Transverse colon (tissue), 4 donors: Measurements from ENCODE around the gene SLC4A7. TPM values are rescaled to one million over a fixed set of nuclear protein-coding genes. Genes with fewer than 3 reads are reported as not detected.

Experiments used
- DNase-seq: peaks from one replicate; pipeline ENCODE4 v3.0.0-alpha.2; 2019
- H3K27ac ChIP-seq, 4 donors: fragments of 200-600 bp; sonication (generic); 2 replicates each; pipeline ENCODE4 v1.5.1; 2016 to 2018; ENCODE audit warnings: inconsistent platforms in 4 of 4
- H3K27me3 ChIP-seq: fragments of 200-600 bp; sonication (generic); 2 replicates; pipeline ENCODE4 v1.5.1; 2017; ENCODE audit warnings: inconsistent platforms
- H3K36me3 ChIP-seq, 4 donors: fragments of 200-600 bp; sonication (generic); 2 replicates each; pipeline ENCODE4 v1.5.1; 2017 to 2019; ENCODE audit warnings: inconsistent platforms in 4 of 4
- H3K4me1 ChIP-seq, 4 donors: fragments of 200-600 bp; sonication (generic); 2 replicates each; pipeline ENCODE4 v1.5.1; 2017 to 2020; ENCODE audit warnings: inconsistent platforms in 4 of 4
- H3K4me3 ChIP-seq, 4 donors: fragments of 200-600 bp; sonication (generic); 1 replicate in 1 of 4; 2 replicates in 3 of 4; pipeline versions ENCODE4 v1.5.1 to v1.6.1; 2017 to 2019; ENCODE audit warnings: inconsistent platforms in 4 of 4
- H3K9me3 ChIP-seq, 2 donors: fragments of 200-600 bp; sonication (generic); 2 replicates each; pipeline ENCODE4 v1.5.1; 2017 to 2019; ENCODE audit warnings: inconsistent platforms in 2 of 2
- EP300 ChIP-seq: sonication (generic); formaldehyde crosslinking; IDR thresholded peaks from one replicate; pipeline ENCODE4 v1.6.1; 2017; ENCODE audit warnings: antibody characterized with exemption, low read depth
- POLR2A ChIP-seq: fragments of 450-650 bp; IDR thresholded peaks from one replicate; pipeline ENCODE4 v1.6.1; 2016; ENCODE audit warnings: antibody characterized with exemption, mild to moderate bottlenecking, moderate library complexity
- POLR2AphosphoS5 ChIP-seq, 3 donors: sonication (generic); formaldehyde crosslinking; IDR thresholded peaks; one replicate each; pipeline ENCODE4 v1.6.1; 2016; ENCODE audit warnings: antibody characterized with exemption in 3 of 3
- whole genome bisulfite sequencing, 2 donors: methylation state at CpG; one replicate each; pipeline ENCODE4 v1.1.5; 2018; ENCODE audit warnings: low coverage in 1 of 2; 5-methylcytosine and 5-hydroxymethylcytosine counted together
- in situ Hi-C, 4 donors: fragments of 200-750 bp; cut with MboI; loops; one replicate each; pipeline versions ENCODE4 v1.15.0 to v1.15.1; 2017; ENCODE audit warnings: low sequenced_read_pairs in 3 of 4, low pct_ligation_motif_present in 1 of 4, low pct_unique_long_range_greater_than_20kb in 1 of 4
- intact Hi-C: fragments of 100-400 bp; cut with DNase I; formaldehyde crosslinking; loops from one replicate; pipeline ENCODE4 v1.15.1; 2023; ENCODE audit warnings: low total_unique reads
- small RNA-seq, 4 donors: library from RNA; depleted of rRNA; stranded (forward); fragments of <200 nt; gene quantifications; one replicate each; pipeline ENCODE3, GENCODE V24; 2016
- total RNA-seq, 4 donors: library from RNA; depleted of rRNA; stranded (reverse); fragments of >200 nt; gene quantifications; one replicate each; pipeline ENCODE4 v1.1.0, GENCODE V29; 2016
- TF ChIP-seq, protein P1 (sequence below), 5 experiments: fragments of 200-600 bp in 3 of 5; fragments of 450-650 bp in 2 of 5; sonication (generic) in 3 of 5; IDR thresholded peaks; 1 replicate in 2 of 5; 2 replicates in 3 of 5; pipeline ENCODE4 v1.5.1; 2016 to 2017; ENCODE audit warnings: antibody characterized with exemption in 5 of 5, inconsistent platforms in 3 of 5, mild to moderate bottlenecking in 2 of 5, moderate library complexity in 1 of 5

SLC4A7 gene
- total RNA-seq, 4 donors from 2014 or later, result 22.7 to 45.6 (median 35.4) TPM

DNA sequence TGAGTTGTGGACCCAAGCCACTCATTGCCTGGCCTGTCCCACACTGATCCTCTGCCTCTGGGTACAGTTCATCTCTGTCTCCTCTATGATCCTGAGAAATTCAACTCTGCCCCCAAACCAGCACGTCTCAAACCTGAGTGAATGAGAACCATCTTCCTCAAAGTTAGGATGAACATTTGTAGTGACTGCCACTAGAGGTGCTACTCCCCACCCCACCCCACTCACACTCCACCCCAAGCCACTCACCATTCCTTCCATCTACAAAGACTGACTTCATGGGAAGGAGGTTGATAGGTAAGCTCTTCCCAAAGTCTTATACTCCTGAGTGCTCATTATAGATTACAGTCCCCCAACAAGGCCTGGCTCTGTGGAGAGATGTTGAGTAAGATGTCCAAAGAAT lies 158.8 kb downstream of the SLC4A7 start:
- Histone ChIP-seq H3K27ac (peak overlapping the region; percentile 28 to 78 (median 72)), H3K9me3 (no peaks in the 10 kb centered on the region), H3K4me3 (no peak overlapping the region), H3K36me3 (no peaks in the 10 kb centered on the region), H3K27me3 (no peaks in the 10 kb centered on the region), H3K4me1 (peaks cover 5 to 10% (median 7%) of the 10 kb centered on the region in 4 donors)
- WGBS, 2 donors, result 58% methylated on average over 1 of the region's 1 CpG; no CpG with 5 or more reads in 1 of the 2 donors
- DNase-seq, result no peak
- TF ChIP-seq, protein P1, sequence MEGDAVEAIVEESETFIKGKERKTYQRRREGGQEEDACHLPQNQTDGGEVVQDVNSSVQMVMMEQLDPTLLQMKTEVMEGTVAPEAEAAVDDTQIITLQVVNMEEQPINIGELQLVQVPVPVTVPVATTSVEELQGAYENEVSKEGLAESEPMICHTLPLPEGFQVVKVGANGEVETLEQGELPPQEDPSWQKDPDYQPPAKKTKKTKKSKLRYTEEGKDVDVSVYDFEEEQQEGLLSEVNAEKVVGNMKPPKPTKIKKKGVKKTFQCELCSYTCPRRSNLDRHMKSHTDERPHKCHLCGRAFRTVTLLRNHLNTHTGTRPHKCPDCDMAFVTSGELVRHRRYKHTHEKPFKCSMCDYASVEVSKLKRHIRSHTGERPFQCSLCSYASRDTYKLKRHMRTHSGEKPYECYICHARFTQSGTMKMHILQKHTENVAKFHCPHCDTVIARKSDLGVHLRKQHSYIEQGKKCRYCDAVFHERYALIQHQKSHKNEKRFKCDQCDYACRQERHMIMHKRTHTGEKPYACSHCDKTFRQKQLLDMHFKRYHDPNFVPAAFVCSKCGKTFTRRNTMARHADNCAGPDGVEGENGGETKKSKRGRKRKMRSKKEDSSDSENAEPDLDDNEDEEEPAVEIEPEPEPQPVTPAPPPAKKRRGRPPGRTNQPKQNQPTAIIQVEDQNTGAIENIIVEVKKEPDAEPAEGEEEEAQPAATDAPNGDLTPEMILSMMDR (IDR thresholded peaks at IDR 0.05), result no peak
- TF ChIP-seq POLR2AphosphoS5 (IDR thresholded peaks at IDR 0.05) (no peak), POLR2A (no peak), EP300 (no peak)
- in situ Hi-C loops, result no loop called here
- intact Hi-C loops, result no loop called here

DNA sequence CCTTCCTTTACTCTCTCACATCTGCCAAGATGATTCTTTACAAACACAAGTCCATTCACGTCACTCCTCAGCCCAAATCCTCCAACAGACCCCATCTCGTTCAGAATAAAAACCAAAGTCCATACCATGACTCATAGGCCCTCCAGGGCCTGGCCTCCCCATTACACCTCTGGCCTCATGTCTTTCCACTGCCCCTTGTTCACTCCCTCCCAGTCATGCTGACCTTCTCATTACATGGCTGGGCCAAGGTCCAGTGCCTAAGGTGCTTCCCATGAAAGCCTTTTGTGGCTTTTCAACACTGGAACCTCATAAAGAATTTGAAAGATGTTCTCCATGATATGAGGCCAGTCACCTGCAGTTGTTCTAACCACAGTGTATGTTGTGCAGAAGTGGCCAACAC lies 159.5 kb downstream of the SLC4A7 start:
- H3K36me3 ChIP-seq, result no peaks in the 10 kb centered on the region
- H3K9me3 ChIP-seq, result no peaks in the 10 kb centered on the region
- H3K27ac ChIP-seq, result peak overlapping the region in 1 of 4 donors; percentile 75
- DNase-seq, result no peak
- no peak overlapping the region for H3K4me3 ChIP-seq
- TF ChIP-seq, protein P1 (IDR thresholded peaks at IDR 0.05), result no peak
- TF ChIP-seq POLR2A (no peak), POLR2AphosphoS5 (IDR thresholded peaks at IDR 0.05) (no peak), EP300 (no peak)
- 63 to 76% methylated on average over 2 of the region's 2 CpGs for WGBS, 2 donors
- in situ Hi-C loops (loop anchor here (25.0 kb wide), 3 partner anchors 363 to 1013 kb away; partner anchors contain the start of genes AZI2 (in 2 of the 4) and ZCWPW2 (in 2 of the 4)), intact Hi-C loops (no loop called here)
- peaks cover 6 to 13% (median 8%) of the 10 kb centered on the region in 4 donors for H3K4me1 ChIP-seq
- no peaks in the 10 kb centered on the region for H3K27me3 ChIP-seq

DNA sequence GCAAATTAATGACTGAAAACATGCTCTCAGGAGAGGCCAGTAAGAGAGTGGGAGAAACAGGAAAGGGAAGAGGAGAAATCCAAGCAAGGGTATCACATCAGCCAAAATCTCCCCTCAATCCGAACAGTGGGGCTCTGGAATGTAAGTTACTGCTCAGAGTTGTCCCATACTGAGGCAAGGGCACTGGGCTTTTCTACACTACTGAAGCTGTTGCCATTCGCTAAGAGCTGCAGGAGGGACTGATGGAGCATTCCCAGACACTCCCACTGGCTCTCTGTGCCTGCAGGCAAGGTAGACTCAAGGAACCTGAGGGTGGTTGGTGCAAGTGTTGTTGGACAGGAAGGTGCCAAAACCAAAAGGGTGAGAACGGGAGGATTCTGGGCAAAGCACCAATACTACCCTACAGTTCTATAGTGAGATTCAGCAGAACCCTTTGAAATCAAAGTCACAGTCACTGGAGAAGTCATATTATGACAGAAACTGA lies 161.1 kb downstream of the SLC4A7 start:
- intact Hi-C loops, result no loop called here
- TF ChIP-seq POLR2A, result no peak
- TF ChIP-seq POLR2AphosphoS5 (IDR thresholded peaks at IDR 0.05), result no peak
- TF ChIP-seq, protein P1 (IDR thresholded peaks at IDR 0.05), result no peak
- no peak for TF ChIP-seq EP300
- H3K27ac ChIP-seq, result no peak overlapping the region

More for the DNA sequence above, 161.1 kb downstream of the SLC4A7 start:
- no peak for DNase-seq
- in situ Hi-C loops, result loop anchor here (25.0 kb wide), 3 partner anchors 364 to 1014 kb away; partner anchors contain the start of genes AZI2 (in 2 of the 4) and ZCWPW2 (in 2 of the 4)
- 67 to 77% methylated on average over 1 to 3 of the region's 3 CpGs for WGBS, 2 donors
- Histone ChIP-seq H3K4me3 (no peak overlapping the region), H3K27me3 (no peaks in the 10 kb centered on the region), H3K36me3 (no peaks in the 10 kb centered on the region), H3K9me3 (no peaks in the 10 kb centered on the region), H3K4me1 (peaks cover 6 to 13% (median 8%) of the 10 kb centered on the region in 4 donors)

Small RNA genes lying within 50 kb of the gene (small RNA-seq; reads per million reads assigned to genes)
- gene AC137675.1 (0 reads per million in 4 donors), gene RNU1-96P (0 reads per million in 4 donors)

Other genes with a start within 250 kb of the SLC4A7 start
- 1 to 10 TPM; 1.1 to 3.2 (median 1.7) TPM for gene NEK10, start 115.0 kb downstream of the SLC4A7 start, total RNA-seq
- gene EOMES, start 237.9 kb upstream of the SLC4A7 start, total RNA-seq, result under 1 TPM in 3 of 4 donors, not detected in 1; 0.27 to 0.37 (median 0.32) TPM